HG03280 (cell line): ENCODE results near the gene CCDC74A.
"Not testable (repeated sequence)": the region's sequence is repeated elsewhere in the genome, so short reads cannot be mapped to it uniquely, and the experiment has no call there.

Experiments used
- ATAC-seq: cut with Tn5 transposase; IDR thresholded peaks from one replicate; pipeline ENCODE4 v1.9.1; 2021; ENCODE audit warnings: mild to moderate bottlenecking, moderate library complexity; ENCODE audit not compliant: unreplicated experiment

The CCDC74A gene

DNA sequence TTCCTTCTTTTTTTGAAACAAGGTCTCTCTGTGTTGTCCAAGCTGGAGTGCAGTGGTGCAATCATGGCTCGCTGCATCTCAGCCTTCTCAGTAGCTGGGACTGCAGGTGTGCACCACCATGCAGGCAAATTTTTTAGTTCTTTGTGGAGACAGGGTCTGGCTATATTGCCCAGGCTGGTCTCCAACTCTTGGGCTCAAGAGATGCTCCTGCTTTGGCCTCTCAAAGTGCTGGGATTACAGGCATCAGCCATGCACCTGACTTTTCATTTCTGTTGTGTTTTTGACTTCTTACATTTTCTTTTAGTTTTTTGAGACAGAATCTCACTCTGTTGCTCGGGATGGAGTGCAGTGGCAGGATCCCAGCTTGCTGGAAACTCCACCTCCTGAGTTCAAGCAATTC lies 2.4 kb upstream of the CCDC74A start:
- not testable (repeated sequence) for ATAC-seq

DNA sequence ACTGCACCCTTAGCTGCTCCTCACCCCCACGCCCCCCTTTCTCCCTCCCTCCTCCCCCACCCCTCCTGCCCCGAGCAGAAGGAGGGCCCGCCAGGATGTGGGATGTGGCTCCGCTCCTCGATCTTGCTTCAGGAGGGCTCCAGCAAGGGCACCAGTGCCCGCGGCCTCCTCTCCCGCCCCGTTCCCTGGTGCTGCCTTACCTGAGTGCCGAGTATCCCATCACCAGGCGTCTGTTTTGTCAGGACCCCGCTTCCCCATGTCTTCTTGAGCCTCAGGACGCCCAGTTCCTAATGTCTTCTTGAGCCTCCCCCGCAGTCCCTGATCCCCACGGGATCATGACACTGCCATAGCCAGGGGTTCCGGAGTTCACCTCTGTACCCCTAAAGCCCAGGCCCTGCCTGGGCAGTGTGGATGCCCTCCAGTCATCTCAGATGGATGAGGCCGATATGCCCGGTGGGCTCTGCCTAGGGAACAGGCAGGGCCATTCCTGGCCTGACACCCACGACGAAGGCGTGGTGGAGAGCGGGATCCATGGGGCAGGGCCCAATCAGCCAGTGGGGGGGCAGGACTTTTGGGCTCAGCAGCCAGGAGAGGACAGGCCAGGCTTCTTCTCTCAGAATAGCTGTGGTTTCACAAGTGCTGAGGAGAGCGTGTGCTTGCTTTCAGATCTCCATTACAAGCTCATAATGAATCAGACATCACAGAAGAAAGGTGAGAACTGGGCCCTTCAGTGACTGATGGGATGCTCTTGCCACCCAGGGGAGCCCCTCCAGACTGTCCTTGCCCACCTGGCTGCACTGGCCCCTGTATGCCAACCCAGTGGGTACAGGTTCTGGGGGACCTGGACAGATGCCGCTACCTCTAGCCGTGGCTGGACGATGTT lies 1.5 kb downstream of the CCDC74A start:
- not testable (repeated sequence) for ATAC-seq

GRCh38 chr2:131529864-131530445 lies 2.3 kb downstream of the CCDC74A start:
- ATAC-seq, result not testable (repeated sequence)

DNA sequence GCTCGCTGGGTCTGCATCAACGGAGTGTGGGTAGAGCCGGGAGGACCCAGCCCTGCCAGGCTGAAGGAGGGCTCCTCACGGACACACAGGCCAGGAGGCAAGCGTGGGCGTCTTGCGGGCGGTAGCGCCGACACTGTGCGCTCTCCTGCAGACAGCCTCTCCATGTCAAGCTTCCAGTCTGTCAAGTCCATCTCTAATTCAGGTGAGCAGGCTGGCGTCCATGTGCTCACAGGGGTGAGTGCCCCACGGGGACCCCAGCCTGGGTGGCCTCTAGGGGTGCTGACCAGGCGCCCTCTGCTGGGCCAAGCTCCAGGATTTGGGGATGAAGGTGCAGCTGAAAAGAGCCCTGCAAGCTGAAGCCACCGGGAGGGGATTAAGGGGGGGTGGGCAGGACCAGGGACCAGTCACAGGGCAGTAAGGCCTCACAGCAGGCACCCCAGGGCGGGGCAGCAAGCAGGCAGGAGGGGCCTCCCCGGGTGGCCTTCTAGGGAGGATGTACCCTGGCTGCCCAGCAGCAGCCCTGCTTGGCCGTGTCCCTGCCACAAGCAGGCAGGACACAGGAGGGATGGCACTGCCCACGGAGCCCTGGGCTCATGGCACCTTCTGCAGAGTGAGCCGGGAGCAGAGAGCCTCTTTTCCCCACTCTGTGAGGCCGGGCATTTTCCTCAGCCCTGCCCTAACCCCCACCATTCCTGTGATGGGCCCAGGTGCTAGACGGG lies 3.1 kb downstream of the CCDC74A start:
- not testable (repeated sequence) for ATAC-seq

DNA sequence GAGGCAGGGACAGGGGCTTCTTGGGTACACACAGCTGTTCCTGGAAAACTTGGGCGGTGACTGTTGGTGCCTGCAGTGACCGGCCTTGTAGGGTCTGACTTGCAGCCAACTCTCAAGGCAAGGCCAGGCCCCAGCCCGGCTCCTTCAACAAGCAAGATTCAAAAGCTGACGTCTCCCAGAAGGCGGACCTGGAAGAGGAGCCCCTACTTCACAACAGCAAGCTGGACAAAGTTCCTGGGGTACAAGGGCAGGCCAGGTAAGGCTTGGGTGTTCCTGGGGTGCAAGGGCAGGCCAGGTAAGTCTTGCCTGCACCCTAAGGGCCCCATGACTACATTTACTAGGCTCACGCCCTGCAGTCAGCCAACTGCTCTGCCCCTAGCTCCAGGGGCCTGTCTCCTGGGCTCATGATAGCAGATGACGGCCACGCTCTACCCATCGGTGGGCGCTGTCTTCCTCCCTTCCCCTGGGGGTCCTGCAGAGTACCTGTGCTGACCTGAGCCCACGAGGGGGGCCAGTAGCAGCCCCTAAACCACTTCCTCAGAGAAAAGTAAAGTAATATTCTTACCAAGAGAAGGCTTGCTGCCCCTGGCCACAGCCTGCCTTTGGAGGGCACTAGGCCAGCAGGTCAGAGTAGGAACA lies 4.0 kb downstream of the CCDC74A start:
- ATAC-seq, result not testable (repeated sequence)

DNA sequence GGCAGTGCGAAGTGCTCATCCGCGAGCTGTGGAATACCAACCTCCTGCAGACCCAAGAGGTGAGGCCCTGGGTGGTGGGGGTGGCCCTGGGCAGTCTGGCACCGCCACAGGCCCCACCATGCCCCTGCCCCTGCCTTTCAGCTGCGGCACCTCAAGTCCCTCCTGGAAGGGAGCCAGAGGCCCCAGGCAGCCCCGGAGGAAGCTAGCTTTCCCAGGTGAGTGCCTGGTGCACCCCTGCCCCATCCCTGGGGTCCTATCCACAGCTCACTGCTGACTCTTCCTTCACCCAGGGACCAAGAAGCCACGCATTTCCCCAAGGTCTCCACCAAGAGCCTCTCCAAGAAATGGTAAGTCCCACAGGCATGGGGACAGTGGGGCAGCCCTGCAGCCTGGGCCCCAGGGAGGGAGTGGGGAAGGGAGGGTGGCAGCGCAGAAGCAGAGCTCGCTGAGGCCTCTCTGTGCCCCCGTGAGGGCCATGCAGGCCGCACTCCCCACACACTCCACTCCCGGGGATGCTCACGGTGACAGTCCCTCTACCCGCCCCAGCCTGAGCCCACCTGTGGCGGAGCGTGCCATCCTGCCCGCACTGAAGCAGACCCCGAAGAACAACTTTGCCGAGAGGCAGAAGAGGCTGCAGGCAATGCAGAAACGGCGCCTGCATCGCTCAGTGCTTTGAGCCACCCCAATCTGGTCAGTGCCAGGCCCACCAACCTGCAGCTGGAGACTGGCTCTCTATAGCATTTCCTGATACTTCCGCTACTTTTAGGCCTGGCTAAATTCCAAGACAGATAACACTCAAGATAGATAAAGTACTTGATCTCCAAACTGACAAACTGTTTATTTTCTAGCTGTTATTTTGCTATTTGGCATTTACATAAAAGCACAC lies 5.3 kb downstream of the CCDC74A start:
- ATAC-seq, result not testable (repeated sequence)

- not testable (repeated sequence) for ATAC-seq
Observed at GRCh38 chr2:131533609-131534316, 6.1 kb downstream of the CCDC74A start.

GRCh38 chr2:131534317-131534672 lies 6.6 kb downstream of the CCDC74A start:
- ATAC-seq, result not testable (repeated sequence)

DNA sequence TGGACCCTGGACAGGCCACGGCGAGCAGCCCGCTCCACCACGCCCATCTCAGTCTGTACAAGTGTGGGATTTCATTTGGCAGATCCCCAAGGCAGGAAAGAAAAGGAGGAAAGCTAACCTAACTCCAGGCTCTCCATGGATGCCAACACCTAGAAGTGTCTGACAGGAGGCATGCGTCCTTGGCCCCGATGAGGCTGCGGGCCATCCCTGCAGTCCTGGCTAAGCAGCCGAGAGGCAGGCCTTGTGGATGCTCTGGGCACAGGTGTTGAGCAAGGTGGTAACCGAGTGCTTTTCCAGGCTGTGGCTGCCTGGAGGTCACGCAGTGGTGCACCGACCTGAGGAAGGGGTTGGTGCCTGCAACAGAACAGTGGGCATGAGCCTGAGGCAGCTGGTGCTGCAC lies 7.3 kb downstream of the CCDC74A start:
- not testable (repeated sequence) for ATAC-seq

DNA sequence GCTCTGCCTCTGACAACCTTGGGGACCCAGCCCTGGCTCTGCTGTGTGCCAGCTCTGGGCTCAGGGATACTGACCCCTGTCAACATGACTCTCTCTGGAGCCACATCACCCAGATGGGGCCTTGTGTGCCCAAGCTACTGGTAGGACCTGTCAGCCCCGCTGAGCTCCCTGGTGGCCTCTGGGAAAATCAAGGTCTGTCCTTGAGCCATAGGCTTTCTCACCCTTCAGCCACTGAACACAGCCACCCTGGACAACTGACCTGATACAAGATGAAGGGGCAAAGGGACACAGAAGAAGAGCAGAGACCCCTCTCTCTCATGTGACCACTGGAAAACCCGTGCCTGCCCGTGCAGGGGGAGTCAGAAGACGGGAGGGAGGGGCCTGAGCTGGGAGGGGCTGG lies 7.8 kb downstream of the CCDC74A start:
- ATAC-seq, result no peak

GRCh38 chr2:131535951-131536826 lies 8.5 kb downstream of the CCDC74A start:
- not testable (repeated sequence) for ATAC-seq

DNA sequence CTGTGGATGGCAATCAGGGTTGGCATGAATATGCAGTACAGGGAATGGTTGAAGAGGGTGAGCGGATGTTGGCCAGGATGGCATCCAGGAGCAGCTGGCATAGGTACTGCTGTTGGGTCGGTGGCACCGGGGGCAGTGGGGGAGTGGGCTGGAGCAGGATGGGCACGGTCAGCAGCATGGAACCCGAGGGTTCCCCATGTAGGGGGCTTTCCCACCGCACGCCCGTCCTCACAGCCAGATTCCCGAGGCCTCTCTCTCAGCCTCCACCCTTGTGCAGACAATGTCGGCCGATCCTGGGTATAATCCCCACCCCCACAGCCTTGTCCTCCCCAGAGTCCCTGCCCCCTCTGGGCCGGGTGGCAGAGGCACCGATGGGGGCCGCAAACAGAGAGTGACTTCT lies 9.2 kb downstream of the CCDC74A start:
- not testable (repeated sequence) for ATAC-seq

GRCh38 chr2:131538856-131539255 lies 11.2 kb downstream of the CCDC74A start:
- ATAC-seq, result not testable (repeated sequence)

DNA sequence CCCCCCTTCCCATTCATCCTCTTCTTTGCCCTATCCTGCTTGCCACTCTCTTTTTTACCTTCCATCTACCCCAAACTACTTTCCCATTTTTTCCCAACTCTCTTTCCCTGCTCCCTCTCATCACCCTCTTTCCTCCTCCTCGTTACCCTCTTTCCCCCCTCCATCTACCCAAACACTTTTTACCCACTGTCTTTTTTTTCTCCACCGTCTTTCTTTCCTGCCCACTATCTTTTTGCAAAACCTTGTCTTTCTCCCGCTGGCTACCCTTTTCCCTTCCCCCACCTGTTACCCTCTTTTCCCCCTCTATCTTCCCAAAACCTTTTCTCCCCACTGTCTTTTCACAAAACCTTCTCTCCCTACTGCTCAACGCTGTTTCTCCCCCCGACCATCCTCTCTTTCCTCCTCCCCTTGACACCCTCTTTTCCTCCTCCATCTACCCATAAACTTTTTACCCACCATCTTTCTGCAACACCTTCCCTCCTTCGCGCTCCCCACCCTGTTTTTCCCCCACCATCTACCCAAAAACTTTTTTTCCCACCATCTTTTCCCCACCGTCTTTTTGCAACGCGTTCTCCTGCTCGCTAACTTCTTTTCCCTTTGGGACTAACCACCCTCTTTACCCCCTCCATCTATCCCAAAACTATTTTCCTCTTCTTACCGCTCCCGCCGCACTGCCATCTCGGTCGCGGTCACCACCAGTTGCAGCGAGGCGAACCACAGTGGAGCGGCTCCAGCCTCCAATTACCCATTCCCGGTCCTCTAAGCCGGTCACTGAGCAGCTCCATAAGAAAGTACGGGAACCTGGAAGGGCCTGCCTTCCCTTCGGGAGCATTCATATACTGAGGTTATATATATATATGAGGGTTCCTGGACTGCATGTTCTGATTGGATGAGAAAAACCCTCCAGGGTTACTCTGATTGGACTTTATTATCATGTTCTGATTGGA lies 15.0 kb downstream of the CCDC74A start:
- ATAC-seq, result no peak

DNA sequence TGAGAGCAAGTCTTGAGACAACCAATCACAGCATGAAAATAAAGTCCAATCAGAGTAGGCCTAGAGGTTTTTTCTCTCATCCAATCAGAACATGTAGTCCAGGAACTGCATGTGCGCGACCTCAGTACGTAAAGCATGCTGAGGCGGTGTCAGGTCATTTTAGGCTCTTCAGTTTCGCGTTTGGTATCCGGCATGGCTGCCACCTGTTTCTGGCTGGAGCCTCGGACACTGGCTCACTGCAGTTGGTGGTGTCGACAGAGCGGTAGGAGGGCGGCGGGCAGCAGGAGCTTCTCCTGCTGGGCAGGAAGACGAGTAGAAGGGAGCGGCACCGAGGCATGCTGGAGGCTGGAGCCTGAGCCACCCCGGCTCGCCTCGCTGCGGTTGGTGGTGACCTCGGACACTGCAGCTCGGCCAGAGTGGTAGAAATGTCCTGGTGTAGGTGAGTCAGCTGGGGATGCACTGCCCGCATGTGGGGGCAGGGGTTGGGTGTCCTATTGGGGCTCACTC lies 15.8 kb downstream of the CCDC74A start:
- no peak for ATAC-seq

DNA sequence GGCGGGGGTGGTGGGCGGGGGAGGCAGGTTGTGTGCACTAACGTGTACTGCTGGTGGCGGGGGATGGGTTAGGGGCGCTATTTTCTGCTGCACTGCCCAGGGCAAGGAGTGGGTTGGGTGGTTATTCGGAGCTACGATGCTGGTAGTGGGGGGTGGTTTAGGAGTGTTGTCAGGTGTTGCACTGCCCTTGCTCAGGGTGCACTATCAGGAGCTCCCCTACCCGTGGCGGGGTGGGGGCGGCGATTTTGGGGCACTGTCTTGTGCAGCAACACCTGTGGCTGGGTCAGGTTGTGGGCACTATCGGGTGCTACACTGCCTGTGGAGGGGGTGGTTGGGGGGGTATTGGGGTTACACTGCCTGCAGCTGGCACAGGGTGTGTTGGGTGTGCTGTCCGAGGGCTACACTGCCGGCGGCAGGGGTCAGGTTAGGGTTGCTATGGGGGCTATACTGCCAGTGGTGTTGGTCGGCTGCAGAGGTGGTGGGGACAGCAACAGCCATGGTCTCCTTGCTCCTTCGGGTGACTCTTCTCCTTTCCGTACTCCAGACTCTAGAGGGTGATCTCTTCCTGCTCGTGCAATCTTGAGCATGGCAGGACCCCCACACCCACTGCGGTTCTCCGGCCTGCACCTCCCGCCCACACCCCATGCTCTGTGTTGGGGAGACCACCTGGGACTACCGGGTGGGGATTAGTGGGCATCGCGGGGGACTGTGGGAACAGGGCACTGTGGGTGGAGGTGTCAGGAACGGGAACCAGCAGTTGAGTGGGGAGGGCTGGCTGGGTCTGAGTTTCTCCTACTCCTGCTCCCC lies 16.5 kb downstream of the CCDC74A start:
- not testable (repeated sequence) for ATAC-seq

- ATAC-seq, result not testable (repeated sequence)
Observed at GRCh38 chr2:131544813-131545165, 17.1 kb downstream of the CCDC74A start.
